Measurements from ENCODE around the gene RASA2.

The RASA2 gene

DNA sequence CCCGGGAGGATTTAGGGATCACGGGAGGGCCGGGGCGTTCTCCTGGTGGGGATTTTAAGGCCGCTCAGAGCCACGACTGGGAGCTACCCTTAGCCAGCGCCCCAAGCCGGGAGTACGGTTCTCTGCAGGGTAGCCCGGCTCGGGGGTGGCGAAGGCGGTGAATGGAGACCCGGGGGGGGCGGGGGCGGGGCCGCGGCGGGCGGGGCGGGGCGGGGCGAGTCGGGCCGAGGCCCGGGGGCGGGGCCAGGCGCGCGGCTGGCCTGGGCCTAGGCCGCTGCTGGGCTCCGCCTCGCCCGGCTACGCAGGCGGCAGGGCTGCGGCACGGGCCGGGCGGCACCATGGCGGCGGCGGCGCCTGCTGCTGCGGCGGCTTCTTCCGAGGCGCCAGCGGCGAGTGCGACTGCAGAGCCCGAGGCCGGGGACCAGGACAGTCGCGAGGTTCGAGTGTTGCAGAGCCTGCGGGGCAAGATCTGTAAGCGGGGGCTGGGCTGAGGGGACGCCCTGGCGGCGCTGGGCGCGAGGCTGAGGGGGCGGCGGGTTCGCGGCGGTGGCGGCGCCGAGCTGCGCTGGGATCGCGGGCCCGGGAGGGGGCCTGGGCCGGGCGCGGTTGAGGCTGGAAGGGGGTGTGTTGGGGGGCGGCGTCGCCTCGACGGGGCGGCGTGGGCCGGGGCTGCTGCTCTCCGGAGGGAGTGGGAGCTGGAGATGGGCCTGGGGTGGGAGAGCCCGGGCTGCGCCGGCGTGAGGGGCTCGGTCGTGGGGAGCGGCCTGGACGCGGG is at the start of gene RASA2:
Gene RASA2 (plus strand): TSS at position 282 of the 775 bp plus-strand sequence. CDS start 57 bp downstream, at position 339.
- peak; percentile 94 for DNase-seq (ENCODE audit: low spot score)

DNA sequence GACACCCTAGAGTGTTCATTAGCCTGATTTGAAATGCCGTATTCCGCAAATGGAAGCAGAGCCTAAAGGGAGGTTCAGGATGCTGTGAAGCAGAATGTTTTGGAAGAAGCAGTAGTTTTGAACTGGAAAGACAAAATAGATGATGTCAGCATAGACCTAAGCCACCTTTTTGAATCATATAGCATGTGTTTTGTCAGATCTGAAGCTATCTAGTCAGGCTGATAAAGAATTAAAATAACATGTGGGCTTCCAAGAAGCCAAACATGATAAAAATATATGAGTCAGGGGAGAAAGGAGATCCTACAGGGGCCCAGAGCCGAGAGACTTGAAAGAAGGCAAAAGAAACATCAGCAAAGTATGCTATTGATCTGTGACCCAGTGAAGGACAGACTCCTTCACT is 47.2 kb upstream of the RASA2 start:
- DNase-seq (ENCODE audit: low spot score) = no peak

- no peak for DNase-seq (ENCODE audit: low spot score)
Measured at GRCh38 chr3:141440942-141441341, 45.9 kb upstream of the RASA2 start.

DNA sequence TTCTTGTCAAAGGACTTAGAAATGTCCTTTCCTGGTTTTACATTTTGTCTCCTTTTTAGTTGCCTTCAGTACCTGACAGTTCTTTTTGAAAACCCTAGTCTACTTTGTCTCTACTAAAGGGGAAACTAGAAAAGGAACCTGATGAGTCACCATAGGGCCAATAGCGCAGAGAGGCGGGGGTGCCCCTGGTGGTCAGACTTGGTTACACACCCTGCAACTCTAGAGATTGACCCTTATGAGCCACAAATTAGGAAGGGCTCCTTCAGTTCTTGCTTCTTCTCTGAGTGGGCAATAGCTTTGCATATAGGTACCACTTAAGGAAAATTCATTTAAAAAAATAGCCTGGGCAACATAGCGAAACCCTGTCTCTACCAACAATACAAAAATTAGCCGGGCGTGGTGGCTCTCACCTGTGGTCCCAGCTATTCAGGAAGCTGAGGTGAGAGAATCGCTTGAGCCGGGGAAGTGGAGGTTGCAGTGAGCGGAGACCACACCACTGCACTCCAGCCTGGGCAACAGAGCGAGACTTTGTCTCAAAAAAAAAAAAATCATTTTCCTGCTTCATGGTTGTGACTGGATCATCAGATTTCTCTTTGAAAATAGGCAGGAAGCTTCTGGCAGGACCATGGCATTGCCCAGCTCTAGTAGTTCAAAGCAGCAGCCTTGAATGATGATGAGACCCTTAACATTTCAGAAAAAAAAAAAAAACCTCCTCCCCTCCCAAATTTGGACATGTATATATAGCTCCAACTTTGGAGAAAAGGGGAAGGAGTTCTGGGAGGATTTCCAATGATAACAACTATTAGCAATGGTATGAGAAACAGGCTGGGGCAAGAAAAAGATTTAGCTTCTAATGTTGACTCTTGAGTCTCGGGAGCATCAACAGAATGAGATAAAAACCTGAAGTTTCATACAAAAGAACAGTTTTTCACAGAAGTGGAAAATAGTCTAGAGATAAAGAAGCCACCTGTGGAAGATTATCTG is 45.2 kb upstream of the RASA2 start:
- DNase-seq (ENCODE audit: low spot score) = peak; percentile 87

DNA sequence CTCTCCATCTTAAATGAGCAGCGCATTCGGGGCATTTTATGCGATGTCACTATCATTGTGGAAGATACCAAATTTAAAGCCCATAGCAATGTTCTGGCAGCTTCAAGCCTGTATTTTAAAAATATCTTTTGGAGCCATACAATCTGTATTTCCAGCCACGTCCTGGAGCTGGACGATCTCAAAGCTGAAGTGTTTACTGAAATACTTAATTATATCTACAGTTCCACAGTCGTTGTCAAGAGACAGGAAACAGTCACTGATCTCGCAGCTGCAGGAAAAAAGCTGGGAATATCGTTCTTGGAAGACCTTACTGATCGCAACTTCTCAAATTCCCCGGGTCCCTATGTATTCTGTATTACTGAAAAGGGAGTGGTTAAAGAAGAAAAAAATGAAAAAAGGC is 44.4 kb upstream of the RASA2 start:
- DNase-seq (ENCODE audit: low spot score) = no peak

- no peak for DNase-seq (ENCODE audit: low spot score)
Measured at GRCh38 chr3:141442914-141443313, 43.9 kb upstream of the RASA2 start.

- no peak for DNase-seq (ENCODE audit: low spot score)
Measured at GRCh38 chr3:141444586-141445285, 42.1 kb upstream of the RASA2 start.

DNA sequence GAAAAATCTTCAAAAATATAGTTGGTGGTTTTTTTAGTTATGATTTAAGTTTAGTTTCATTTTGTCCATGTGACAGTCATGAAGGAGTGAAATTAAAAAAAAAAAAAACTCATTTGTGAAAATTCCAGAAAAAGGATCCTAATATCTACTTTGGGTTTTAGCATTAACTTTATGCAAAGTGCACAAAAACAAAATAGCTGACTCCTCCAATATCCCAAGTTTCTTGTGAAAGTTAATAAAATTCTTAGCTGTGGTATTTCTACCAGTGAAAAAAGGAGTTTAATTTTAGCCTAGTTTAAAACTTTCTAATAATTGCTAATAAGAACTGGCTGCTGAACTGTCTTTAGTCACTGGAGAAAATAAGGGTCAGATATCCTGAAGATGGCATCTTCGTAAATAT is 40.8 kb upstream of the RASA2 start:
- no peak for DNase-seq (ENCODE audit: low spot score)

- DNase-seq (ENCODE audit: low spot score) = no peak
Measured at GRCh38 chr3:141446737-141447136, 40.1 kb upstream of the RASA2 start.

DNA sequence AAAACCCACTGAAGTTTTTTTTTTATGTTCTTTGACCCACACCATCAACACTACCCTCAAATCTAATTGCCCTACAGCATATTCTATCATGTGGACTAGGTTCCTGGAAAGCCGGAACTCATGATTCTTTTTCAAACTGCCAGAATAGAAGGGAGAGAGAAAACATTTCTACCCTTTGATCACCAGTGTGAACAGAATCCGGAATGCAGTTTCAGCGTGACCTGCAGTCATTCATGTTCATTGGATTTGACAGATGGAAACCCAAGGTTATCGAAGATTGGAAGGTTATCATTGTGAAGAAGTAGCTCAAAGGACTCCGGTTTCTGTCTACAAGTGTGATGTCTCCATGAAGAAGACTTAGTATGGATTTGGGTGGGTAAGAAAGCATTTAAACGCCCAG is 39.4 kb upstream of the RASA2 start:
- DNase-seq (ENCODE audit: low spot score) = no peak

DNA sequence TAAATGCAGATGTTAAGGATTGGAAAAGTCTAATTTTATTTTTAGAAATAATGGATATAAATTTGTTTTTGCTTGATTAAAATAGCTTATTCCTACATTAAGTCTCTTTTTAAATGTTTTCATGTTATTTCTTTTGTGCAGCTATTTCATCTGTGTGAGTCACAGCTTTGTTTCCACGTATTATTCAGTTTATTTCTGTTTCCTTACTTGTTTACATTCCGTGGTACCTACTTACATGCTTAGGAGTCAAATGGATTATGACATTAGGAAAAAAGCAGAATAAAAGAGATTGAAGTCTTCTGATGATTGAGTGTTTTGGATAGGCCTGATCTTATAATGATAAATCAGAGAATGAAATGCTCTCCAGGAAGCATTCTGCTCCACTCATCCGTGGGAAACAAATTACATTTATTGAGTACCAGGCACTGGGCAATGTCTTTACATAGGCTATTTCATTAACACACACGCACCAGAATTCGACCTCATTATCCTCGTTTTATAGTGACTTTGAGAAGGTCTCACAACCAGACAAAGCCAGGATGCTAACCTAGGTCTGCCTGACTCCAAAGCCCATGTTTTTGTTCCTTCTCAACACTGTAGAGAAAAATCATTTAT is 38.1 kb upstream of the RASA2 start:
- no peak for DNase-seq (ENCODE audit: low spot score)

GRCh38 chr3:141449424-141449823 is 37.4 kb upstream of the RASA2 start:
- no peak for DNase-seq (ENCODE audit: low spot score)

- DNase-seq (ENCODE audit: low spot score) = no peak
Measured at GRCh38 chr3:141450727-141451375, 36.0 kb upstream of the RASA2 start.

- peak; percentile 27 for DNase-seq (ENCODE audit: low spot score)
Measured at GRCh38 chr3:141452045-141452444, 34.8 kb upstream of the RASA2 start.

DNA sequence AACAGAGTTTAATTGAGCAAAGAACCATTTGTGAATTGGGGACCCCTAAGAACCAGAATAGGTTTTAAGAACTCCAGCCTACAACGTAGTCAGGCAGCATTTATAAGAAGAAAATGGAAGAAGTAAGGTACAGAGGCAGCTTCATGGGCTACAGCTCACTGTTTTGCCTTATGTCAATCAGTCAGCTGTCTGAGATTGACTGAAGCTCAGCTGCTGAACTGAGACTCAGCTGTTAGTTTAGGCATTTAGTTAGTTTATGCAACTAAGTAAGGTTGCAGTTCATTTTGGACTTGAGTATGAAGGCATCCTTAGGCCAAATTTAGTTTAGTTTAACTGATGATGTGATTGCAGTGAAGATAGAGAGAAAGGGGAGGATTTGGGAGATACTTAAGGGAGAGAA is 34.1 kb upstream of the RASA2 start:
- no peak for DNase-seq (ENCODE audit: low spot score)

DNA sequence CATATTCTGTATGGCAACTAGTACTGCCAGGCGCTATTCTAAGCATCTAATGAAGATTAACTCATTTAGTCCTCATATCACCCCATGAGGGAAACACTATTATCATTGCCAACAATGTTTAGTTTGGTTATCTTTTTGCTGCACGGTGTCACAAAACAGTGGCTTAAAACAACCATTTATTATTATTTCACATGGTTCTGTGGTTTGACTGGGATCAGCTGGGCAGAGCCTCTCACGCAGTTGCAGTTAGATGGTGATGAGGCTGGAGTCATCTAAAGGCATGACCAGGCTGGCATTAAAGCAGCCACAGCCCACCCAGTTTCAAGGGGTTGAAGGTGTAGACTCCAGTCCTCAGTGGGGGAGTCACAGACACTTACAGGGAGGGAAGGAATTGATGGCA is 32.8 kb upstream of the RASA2 start:
- DNase-seq (ENCODE audit: low spot score) = no peak

DNA sequence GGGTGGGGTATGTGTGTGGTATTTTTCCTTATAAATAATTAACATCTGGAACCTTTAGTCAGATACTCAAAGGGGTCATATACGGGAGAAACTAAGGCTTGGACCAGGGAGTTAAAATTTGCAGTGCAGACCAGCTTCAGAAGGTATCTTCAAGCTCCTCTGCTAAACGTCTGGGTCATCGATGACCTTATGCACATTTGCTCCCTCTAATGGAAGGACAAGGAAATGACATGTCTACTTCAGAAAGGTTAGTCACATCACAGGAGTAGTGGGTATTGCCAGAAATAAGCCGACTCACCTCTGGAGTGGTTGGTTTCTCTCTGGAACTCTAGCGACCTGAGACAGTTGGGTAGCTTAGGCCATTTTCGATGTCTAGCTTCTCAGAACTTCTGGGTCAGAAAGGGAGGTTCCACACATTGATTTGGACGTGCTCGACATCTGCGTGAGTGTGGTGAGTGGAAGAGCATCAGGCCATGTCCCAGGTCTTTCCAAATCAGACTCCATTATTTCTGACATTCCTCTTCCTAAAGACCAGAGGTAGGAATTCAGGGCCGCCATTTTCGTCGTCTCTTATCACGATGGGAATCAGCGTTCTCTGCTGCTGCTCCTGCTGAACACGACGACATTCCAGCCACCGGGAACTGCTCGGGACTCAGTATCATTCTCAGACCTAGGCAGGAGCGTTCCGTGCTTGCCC is 31.8 kb upstream of the RASA2 start:
- peak; percentile 88 for DNase-seq (ENCODE audit: low spot score)

- DNase-seq (ENCODE audit: low spot score) = no peak
Measured at GRCh38 chr3:141455603-141456300, 31.1 kb upstream of the RASA2 start.

DNA sequence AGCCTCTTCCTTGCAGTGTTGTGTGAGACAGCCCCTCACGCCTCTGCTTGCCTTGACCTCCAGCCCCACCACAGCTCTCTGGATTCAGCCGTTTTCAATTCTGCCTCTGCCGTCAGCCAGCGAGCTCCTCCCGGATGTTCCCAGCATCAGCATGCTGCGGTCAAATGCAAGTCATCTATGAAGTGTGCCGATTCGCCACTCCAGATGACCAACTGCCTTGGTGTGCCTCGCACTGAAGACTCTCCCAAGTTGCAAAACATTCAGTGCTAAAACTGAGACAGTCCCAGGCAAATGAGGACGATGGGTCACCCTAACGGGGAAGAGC is 30.6 kb upstream of the RASA2 start:
- no peak for DNase-seq (ENCODE audit: low spot score)

DNA sequence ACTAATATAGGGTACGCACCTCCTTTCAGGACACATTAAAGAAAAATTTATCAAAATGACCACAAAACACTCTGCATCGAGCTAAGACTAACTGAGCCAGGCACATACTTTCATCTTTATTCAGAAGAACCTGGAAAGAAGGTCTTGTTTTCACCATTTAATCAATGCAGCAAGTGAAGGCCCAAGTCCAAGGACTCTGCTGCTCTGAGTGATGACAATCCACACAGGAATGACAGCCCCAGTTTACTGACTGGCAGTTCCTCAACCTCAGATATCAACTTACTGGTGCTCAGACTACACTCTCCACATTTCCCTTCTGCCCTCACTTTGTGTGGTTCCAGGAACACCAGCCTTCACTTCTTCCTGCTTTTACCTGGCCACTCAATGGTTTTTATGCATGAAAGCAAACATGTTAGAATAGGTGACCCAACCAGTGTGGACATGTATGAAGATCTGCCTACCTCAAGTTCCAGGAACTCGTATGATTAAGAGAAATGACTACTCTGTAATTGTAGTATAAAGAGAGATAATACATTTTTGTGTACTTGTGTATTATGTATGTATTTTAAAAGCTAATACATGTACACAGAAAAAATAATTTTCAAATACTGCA is 29.1 kb upstream of the RASA2 start:
- DNase-seq (ENCODE audit: low spot score) = no peak
